ENCODE data around the gene PSAP.

DNA sequence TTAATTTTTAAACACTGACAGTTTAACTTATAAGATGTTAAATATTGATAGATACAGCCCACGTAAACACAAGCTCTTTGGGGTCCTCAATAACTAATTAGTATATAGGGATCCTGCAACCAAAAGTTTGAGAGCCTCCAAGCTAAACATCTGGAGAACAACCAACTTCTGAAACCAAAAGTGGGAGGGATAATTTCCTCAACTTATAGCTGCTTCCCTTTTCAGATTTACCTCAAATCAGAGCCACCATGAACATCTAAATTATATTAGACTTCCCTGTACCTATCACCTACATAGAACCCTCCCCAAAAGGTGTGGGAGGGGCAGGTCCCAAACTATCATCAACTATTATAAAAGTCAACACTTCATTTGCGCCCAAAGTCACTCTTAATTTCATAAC, 8.6 kb downstream of the PSAP start:
- TF ChIP-seq, protein P1, sequence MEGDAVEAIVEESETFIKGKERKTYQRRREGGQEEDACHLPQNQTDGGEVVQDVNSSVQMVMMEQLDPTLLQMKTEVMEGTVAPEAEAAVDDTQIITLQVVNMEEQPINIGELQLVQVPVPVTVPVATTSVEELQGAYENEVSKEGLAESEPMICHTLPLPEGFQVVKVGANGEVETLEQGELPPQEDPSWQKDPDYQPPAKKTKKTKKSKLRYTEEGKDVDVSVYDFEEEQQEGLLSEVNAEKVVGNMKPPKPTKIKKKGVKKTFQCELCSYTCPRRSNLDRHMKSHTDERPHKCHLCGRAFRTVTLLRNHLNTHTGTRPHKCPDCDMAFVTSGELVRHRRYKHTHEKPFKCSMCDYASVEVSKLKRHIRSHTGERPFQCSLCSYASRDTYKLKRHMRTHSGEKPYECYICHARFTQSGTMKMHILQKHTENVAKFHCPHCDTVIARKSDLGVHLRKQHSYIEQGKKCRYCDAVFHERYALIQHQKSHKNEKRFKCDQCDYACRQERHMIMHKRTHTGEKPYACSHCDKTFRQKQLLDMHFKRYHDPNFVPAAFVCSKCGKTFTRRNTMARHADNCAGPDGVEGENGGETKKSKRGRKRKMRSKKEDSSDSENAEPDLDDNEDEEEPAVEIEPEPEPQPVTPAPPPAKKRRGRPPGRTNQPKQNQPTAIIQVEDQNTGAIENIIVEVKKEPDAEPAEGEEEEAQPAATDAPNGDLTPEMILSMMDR (IDR thresholded peaks at IDR 0.05), result no peak
- TF ChIP-seq POLR2A (IDR thresholded peaks at IDR 0.05; ENCODE audit: low read length), result no peak
- TF ChIP-seq, protein P2, sequence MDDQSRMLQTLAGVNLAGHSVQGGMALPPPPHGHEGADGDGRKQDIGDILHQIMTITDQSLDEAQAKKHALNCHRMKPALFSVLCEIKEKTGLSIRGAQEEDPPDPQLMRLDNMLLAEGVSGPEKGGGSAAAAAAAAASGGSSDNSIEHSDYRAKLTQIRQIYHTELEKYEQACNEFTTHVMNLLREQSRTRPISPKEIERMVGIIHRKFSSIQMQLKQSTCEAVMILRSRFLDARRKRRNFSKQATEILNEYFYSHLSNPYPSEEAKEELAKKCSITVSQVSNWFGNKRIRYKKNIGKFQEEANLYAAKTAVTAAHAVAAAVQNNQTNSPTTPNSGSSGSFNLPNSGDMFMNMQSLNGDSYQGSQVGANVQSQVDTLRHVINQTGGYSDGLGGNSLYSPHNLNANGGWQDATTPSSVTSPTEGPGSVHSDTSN (IDR thresholded peaks at IDR 0.05), result no peak
- TF ChIP-seq, protein P3, sequence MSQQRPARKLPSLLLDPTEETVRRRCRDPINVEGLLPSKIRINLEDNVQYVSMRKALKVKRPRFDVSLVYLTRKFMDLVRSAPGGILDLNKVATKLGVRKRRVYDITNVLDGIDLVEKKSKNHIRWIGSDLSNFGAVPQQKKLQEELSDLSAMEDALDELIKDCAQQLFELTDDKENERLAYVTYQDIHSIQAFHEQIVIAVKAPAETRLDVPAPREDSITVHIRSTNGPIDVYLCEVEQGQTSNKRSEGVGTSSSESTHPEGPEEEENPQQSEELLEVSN (IDR thresholded peaks at IDR 0.05; ENCODE audit: borderline replicate concordance, low read depth), result no peak
- no peak for TF ChIP-seq TP53 (CRISPR knock-in tag; IDR thresholded peaks at IDR 0.05)
- TF ChIP-seq PHF8 (IDR thresholded peaks at IDR 0.05; ENCODE audit: borderline replicate concordance, low read depth), result no peak
- no peak for TF ChIP-seq JUNB (IDR thresholded peaks at IDR 0.05)
- TF ChIP-seq, protein P4, sequence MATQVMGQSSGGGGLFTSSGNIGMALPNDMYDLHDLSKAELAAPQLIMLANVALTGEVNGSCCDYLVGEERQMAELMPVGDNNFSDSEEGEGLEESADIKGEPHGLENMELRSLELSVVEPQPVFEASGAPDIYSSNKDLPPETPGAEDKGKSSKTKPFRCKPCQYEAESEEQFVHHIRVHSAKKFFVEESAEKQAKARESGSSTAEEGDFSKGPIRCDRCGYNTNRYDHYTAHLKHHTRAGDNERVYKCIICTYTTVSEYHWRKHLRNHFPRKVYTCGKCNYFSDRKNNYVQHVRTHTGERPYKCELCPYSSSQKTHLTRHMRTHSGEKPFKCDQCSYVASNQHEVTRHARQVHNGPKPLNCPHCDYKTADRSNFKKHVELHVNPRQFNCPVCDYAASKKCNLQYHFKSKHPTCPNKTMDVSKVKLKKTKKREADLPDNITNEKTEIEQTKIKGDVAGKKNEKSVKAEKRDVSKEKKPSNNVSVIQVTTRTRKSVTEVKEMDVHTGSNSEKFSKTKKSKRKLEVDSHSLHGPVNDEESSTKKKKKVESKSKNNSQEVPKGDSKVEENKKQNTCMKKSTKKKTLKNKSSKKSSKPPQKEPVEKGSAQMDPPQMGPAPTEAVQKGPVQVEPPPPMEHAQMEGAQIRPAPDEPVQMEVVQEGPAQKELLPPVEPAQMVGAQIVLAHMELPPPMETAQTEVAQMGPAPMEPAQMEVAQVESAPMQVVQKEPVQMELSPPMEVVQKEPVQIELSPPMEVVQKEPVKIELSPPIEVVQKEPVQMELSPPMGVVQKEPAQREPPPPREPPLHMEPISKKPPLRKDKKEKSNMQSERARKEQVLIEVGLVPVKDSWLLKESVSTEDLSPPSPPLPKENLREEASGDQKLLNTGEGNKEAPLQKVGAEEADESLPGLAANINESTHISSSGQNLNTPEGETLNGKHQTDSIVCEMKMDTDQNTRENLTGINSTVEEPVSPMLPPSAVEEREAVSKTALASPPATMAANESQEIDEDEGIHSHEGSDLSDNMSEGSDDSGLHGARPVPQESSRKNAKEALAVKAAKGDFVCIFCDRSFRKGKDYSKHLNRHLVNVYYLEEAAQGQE (IDR thresholded peaks at IDR 0.05), result no peak
- no peak for TF ChIP-seq GATA3 (IDR thresholded peaks at IDR 0.05; ENCODE audit: borderline replicate concordance)
- TF ChIP-seq, protein P5, sequence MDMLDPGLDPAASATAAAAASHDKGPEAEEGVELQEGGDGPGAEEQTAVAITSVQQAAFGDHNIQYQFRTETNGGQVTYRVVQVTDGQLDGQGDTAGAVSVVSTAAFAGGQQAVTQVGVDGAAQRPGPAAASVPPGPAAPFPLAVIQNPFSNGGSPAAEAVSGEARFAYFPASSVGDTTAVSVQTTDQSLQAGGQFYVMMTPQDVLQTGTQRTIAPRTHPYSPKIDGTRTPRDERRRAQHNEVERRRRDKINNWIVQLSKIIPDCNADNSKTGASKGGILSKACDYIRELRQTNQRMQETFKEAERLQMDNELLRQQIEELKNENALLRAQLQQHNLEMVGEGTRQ (IDR thresholded peaks at IDR 0.05), result no peak
